GM18873 (cell line): ENCODE data around the gene KPNA5.

Experiments used
- ATAC-seq: cut with Tn5 transposase; IDR thresholded peaks from one replicate; pipeline ENCODE4 v1.9.1; 2021; ENCODE audit warnings: mild to moderate bottlenecking, moderate library complexity, moderate number of reproducible peaks; ENCODE audit not compliant: unreplicated experiment, low FRiP score

Gene KPNA5

GRCh38 chr6:116773886-116774285 is 92.9 kb downstream of the KPNA5 start:
- ATAC-seq, result no peak

- peak; percentile 67 for ATAC-seq
These were observed 98.7 kb downstream of the KPNA5 start for GRCh38 chr6:116779573-116780164.

GRCh38 chr6:116783852-116784251 is 102.8 kb downstream of the KPNA5 start:
- ATAC-seq, result no peak
